Measurements from ENCODE around the gene RIPOR3.
"Not testable (repeated sequence)": the region's sequence is repeated elsewhere in the genome, so short reads cannot be mapped to it uniquely, and the experiment has no call there.

RIPOR3 gene

DNA sequence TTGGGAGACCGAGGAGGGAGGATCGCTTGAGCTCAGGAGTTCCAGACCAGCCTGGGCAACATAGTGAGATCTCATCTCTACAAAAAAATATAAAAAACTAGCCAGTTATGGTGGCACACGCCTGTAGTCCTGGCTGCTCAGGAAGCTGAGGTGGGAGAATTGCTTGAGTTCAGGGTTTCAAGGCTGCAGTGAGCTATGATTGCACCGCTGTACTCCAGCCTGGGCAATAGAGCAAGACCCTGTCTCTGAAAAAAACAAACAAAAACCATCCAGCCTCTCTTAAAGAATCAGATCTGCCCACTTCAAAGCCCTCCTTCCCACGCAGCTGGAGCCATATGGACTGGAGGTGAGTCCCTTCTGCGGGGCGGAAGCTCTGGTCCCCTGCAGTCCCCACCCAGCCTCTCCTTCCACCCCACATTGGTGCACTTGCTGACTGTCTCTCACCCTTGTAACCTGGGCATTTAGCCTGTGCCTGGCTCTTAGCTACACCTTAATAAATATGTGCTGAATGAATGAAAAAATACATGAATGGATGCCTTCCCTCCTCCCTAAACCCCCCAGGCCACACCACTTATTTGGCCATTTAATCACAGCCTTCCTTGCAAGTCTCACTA lies 32.9 kb upstream of the RIPOR3 start:
- DNase-seq (ENCODE audit: low read depth in 4 of 4, low spot score in 1 of 4), result no peak

DNA sequence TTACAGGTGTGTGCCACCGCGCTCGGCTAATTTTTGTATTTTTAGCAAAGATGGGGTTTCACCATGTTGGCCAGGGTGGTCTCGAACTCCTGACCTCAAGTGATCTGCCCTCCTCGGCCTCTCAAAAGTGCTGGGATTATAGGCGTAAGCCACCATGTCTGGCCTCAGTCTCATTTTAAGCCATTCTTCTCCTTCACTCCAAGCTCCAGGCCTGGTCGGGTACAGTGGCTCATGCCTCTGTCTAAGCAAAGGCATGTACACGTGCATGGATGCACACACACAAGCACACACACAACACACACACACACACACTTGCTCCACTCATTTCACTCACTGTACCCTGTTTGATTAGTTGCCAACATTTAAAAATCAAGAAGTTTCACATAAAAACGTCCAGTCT lies 32.3 kb upstream of the RIPOR3 start:
- DNase-seq (ENCODE audit: low read depth in 4 of 4, low spot score in 1 of 4), result no peak

DNA sequence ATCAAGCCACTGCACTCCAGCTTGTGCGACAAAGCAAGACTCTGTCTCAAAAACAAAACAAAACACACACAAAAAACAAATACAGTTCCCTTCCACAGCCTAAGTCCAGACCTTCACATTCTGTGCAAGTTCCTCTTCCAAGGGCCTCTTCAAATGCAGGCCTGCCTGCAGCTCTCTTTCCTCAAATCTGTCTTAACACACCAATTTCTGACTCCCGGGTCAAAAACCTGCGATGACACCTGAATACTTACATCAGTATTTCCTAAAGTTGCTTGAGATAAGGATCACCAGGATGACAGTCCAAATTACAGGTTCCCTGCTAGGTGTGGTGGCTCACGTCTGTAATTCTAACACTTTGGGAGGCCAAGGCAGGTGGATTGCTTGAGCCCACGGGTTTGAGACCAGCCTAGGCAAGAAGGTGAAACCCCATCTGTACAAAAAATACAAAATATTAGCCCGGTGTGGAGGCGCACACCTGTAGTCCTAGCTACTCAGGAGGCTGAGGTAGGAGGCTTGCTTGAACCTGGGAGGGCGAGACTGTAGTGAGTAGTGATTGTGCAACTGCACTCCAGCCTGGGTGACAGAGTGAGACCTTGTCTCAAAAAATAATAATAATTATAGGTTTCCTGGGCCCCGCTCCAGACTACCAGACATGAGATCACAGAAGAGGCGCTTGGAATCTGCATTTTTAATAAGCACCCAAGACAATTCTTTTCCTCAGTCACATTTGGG lies 31.2 kb upstream of the RIPOR3 start:
- no peak for DNase-seq (ENCODE audit: low read depth in 4 of 4, low spot score in 1 of 4)

GRCh38 chr20:50721881-50722281 lies 30.5 kb upstream of the RIPOR3 start:
- no peak for DNase-seq (ENCODE audit: low read depth in 4 of 4, low spot score in 1 of 4)

GRCh38 chr20:50720582-50720981 lies 29.2 kb upstream of the RIPOR3 start:
- DNase-seq (ENCODE audit: low read depth in 4 of 4, low spot score in 1 of 4), result no peak

GRCh38 chr20:50720026-50720425 lies 28.7 kb upstream of the RIPOR3 start:
- no peak for DNase-seq (ENCODE audit: low read depth in 4 of 4, low spot score in 1 of 4)

- no peak for DNase-seq (ENCODE audit: low read depth in 4 of 4, low spot score in 1 of 4)
Observed at GRCh38 chr20:50719328-50719727, 28.0 kb upstream of the RIPOR3 start.

DNA sequence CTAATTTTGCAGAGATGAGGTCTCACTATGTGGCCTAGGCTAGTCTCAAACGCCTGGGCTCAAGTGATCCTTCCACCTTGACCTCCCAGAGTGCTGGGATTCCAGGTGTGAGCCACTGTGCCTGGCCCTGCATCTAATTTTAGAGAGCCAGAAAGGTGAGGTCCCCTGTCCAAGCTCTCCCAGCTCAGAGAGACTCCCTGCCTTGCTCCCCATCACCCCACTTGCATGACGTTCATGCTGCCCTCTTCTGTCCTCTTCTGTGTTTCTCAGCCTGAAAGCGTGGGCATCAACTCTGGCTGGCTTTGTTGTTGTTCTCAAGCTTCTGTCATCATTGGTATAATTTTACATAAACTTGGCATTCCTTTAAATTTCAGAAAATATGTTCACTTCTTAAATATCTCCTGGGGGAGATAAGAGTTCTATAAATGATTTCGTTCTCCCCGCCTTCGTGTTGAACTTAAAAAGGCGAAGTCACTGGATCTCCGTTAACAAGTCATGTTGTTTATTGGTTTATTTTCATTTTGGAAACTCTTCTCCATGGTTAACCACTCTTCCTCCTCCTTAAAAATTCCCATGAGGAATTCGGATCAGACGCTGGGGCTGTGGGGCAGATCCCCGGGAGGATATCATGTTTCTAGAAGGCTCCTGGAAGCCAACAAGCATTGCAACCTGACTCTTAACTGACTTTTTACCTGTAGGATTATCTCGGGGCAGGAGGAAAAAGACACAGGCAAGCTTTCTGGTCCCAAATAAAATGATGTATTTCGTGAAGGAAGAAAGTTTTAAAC lies 26.8 kb upstream of the RIPOR3 start:
- DNase-seq (ENCODE audit: low read depth in 4 of 4, low spot score in 1 of 4), result no peak

DNA sequence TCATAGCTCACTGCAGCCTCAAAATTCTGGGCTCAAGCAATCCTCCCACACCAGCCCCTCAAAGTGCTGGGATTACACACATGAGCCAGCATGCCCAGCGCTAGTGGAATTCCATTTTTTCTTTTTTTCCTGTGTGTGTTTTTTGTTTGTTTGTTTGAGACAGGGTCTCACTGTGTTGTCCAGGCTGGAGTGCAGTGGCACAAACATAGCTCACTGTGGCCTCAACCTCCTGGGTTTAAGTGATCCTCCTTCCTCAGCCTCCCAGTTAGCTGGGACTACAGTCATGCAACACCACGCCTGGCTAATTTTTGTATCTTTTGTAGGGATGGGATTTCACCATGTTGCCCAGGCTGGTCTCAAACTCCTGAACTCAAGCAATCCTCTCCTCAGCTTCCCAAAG lies 26.0 kb upstream of the RIPOR3 start:
- no peak for DNase-seq (ENCODE audit: low read depth in 4 of 4, low spot score in 1 of 4)

- DNase-seq (ENCODE audit: low read depth in 4 of 4, low spot score in 1 of 4), result no peak
Observed at GRCh38 chr20:50716518-50716917, 25.2 kb upstream of the RIPOR3 start.

GRCh38 chr20:50715694-50716093 lies 24.4 kb upstream of the RIPOR3 start:
- DNase-seq (ENCODE audit: low read depth in 4 of 4, low spot score in 1 of 4), result no peak

DNA sequence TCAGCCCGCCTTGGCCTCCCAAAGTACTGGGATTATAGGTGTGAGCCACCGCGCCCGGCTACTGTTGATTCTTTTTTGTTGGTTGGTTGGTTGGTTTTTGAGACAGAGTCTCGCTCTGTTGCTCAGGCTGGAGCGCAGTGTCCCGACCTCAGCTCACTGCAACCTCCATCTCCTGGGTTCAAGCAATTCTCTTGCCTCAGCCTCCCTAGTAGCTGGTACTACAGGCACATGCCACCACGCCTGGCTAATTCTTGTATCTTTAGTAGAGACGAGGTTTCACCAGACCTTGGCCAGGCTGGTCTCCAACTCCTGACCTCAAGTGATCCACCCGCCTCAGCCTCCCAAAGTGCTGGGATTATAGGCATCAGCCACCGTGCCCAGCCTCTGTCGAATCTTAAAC lies 23.1 kb upstream of the RIPOR3 start:
- DNase-seq (ENCODE audit: low read depth in 4 of 4, low spot score in 1 of 4), result not testable (repeated sequence)

DNA sequence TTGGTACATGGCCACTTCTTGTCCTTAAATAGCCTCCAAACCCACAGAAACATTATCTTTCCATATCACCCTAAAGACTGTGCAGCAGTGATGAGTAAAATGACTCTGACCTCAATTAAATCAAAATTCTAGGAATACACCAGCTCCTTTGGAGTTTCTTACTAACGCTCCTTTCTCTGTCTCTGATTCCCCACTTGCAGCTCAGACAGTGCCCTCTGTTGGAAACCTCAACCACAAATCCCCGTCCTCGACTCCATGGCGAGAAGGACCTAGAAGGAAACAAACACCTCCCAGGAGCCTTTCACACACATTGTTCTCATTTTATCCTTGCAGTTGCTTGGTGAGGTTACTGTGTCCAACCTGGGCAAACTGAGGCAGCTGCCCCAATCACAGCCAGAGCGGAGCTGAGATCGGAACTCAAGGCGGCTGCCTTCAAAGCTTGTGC lies 22.3 kb upstream of the RIPOR3 start:
- no peak for DNase-seq (ENCODE audit: low read depth in 4 of 4, low spot score in 1 of 4)

GRCh38 chr20:50712771-50713656 lies 21.7 kb upstream of the RIPOR3 start:
- no peak for DNase-seq (ENCODE audit: low read depth in 4 of 4, low spot score in 1 of 4)

DNA sequence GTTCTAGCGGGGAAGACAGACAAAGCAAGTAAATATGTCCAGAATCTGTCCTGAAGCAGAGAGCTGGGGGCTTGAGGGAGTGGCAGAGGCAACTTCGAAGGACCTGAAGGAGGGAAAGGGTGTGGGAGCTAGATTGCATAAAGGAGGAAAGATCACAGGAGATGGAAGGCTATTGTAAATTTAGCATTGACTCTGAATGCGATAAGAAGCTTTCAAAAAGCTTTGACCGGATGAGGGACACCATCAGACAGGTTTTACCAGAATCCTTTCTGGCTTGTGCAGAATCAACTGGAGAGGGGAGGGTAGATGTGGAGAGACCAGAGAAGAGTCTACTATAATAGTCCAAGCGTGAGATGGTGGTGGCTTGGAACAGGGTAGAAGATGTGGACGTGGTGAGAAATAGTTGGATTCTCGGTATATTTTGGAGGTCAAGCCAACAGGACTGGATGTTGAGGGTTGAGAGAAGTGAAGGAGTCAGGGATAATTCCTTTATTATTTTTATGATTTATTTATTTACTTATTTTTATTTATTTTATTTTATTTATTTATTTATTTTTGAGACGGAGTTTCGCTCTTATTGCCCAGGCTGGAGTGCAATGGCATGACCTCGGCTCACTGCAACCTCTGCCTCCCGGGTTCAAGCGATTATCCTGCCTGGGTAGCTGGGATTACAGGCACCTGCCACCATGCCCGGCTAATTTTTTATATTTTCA lies 19.9 kb upstream of the RIPOR3 start:
- DNase-seq (ENCODE audit: low read depth in 4 of 4, low spot score in 1 of 4), result no peak

DNA sequence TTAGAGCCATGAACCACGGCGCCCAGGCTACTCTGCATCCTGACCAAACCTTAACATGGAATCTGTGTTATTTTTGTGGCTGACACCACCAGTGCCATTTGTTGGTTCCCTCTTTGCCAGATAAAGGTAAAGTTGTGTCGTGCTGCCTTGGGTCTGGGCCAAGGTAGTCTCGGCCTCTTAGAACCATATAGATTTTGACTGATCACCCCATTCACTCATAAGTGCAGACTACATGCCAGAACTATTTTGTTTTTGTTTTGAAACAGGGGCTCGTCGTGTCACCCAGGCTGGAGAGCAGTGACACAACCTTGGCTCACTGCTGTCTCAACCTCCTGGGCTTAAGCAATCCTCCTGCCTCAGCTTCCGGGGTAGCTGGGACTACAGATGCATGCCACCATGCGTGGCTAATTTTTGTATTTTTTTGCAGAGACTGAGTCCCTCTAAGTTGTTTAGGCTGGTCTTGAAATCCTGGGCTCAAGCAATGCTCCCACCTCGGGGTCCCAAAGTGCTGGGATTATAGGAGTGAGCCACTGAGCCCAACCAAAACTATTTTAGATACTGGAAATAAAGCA lies 19.2 kb upstream of the RIPOR3 start:
- DNase-seq (ENCODE audit: low read depth in 4 of 4, low spot score in 1 of 4), result no peak

DNA sequence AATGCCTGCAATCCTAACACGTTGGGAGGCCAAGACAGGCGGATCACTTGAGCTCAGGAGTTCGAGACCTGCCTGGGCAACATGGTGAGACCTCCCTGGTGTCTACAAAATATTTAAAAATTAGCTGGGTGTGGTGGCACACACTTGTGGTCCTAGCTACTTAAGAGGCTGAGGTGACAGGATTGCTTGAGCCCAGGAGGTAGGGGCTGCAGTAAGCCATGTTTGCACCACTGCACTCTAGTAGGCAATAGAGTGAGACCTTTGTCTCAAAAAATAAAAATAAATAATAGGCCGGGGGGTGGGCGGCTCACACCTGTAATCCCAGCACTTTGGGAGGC lies 18.3 kb upstream of the RIPOR3 start:
- no peak for DNase-seq (ENCODE audit: low read depth in 4 of 4, low spot score in 1 of 4)

DNA sequence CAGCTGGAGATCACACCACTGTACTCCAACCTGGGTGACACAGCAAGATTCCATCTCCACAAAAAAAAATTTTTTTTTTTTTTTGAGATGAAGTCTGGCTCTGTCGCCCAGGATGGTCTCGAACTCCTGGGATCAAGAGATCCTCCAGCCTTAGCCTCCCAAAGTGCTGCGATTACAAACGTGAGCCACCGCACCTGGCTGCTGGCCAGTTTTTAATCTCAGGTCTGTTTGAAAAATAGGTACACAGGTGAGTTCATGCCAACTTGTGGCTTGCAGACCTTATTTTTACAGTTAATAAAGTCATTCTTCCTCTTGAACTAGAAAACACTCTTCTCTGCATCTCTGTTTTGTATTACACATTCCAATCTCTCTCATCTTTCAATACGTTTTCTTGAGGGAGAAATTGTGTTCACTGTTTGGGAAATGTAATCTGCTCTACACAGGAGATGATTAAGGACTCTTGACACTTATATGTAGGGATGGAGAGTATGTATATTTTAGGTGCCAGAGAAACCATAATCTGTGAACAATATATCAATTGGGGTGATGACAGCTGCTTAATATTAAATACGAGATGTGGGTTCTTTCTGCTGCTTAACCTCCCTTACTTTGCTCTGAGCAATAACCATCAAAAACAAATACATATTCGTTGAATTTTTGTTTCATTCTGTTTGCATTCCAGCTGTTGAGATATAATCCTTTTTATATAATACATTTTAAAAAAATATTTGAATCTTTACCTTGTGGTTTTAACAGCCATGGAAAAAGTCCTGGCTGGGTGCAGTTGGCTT lies 17.7 kb upstream of the RIPOR3 start:
- DNase-seq (ENCODE audit: low read depth in 4 of 4, low spot score in 1 of 4), result no peak

GRCh38 chr20:50704971-50705370 lies 13.6 kb upstream of the RIPOR3 start:
- no peak for DNase-seq (ENCODE audit: low read depth in 4 of 4, low spot score in 1 of 4)

DNA sequence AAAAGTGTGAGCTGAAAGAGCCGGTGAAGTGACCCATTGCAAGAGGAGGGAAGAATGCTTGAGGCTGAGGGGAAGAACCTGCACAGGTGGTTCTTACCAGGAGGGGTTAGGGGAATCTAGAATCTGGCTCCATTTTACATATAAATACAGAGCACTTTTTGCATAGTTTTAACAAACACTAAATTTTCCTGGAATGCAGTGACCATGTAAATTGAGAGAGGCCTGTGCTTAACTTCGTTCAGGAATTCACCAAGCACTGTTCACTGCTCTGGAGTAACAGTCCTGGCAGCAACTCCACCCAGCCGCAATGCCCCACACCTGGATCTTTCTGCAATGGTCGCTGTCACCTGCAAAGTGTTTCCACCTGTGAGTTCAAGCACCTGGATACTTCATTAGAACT lies 13.2 kb upstream of the RIPOR3 start:
- DNase-seq (ENCODE audit: low read depth in 4 of 4, low spot score in 1 of 4), result no peak
